ENCODE data around the gene GNB5.
A peak's percentile ranks its signal among the peaks of the same experiment; 100 is the strongest.
"Not testable (repeated sequence)": the region's sequence is repeated elsewhere in the genome, so short reads cannot be mapped to it uniquely, and the experiment has no call there.

The GNB5 gene

GRCh38 chr15:52191207-52191606 is at the start of gene GNB5:
Gene GNB5 (minus strand): TSS chr15:52191392. CDS start chr15:52184676, 6,716 bp downstream.
- DNase-seq, result peak; percentile 83

GRCh38 chr15:52240166-52240565 is 49.0 kb upstream of the GNB5 start:
- DNase-seq, result no peak

- not testable (repeated sequence) for DNase-seq
These were observed 47.9 kb upstream of the GNB5 start for GRCh38 chr15:52238989-52239525.

GRCh38 chr15:52238149-52238548 is 47.0 kb upstream of the GNB5 start:
- no peak for DNase-seq

- no peak for DNase-seq
These were observed 44.8 kb upstream of the GNB5 start for GRCh38 chr15:52236013-52236412.

GRCh38 chr15:52234596-52235541 is 43.7 kb upstream of the GNB5 start:
- DNase-seq, result no peak

- DNase-seq, result no peak
These were observed 42.2 kb upstream of the GNB5 start for GRCh38 chr15:52233405-52233804.

- DNase-seq, result no peak
These were observed 41.1 kb upstream of the GNB5 start for GRCh38 chr15:52232327-52232726.

- no peak for DNase-seq
These were observed 38.9 kb upstream of the GNB5 start for GRCh38 chr15:52230073-52230472.

- DNase-seq, result no peak
These were observed 37.7 kb upstream of the GNB5 start for GRCh38 chr15:52228921-52229320.

GRCh38 chr15:52227456-52227855 is 36.3 kb upstream of the GNB5 start:
- DNase-seq, result peak; percentile 39

- DNase-seq, result no peak
These were observed 34.0 kb upstream of the GNB5 start for GRCh38 chr15:52225230-52225629.

- no peak for DNase-seq
These were observed 33.0 kb upstream of the GNB5 start for GRCh38 chr15:52224211-52224610.

- DNase-seq, result no peak
These were observed 30.5 kb upstream of the GNB5 start for GRCh38 chr15:52221730-52222129.

GRCh38 chr15:52220937-52221660 is 29.9 kb upstream of the GNB5 start:
- no peak for DNase-seq

GRCh38 chr15:52220251-52220650 is 29.1 kb upstream of the GNB5 start:
- no peak for DNase-seq

GRCh38 chr15:52218816-52219215 is 27.6 kb upstream of the GNB5 start:
- DNase-seq, result no peak

GRCh38 chr15:52218371-52218770 is 27.2 kb upstream of the GNB5 start:
- DNase-seq, result no peak

GRCh38 chr15:52217186-52217585 is 26.0 kb upstream of the GNB5 start:
- no peak for DNase-seq

GRCh38 chr15:52214553-52214952 is 23.4 kb upstream of the GNB5 start:
- DNase-seq, result no peak

GRCh38 chr15:52213206-52213605 is 22.0 kb upstream of the GNB5 start:
- no peak for DNase-seq

- no peak for DNase-seq
These were observed 17.2 kb upstream of the GNB5 start for GRCh38 chr15:52208306-52208946.

GRCh38 chr15:52207191-52207590 is 16.0 kb upstream of the GNB5 start:
- DNase-seq, result no peak
